ENCODE results near the gene EFCAB12.

- no peak for TF ChIP-seq CTCF (IDR thresholded peaks at IDR 0.05; ENCODE audit: insufficient read depth, low read depth, low read length)
- no peak for TF ChIP-seq EZH2 (IDR thresholded peaks at IDR 0.05; ENCODE audit: insufficient read depth, low read length)
Observed at GRCh38 chr3:129413687-129414506, 14.5 kb downstream of the EFCAB12 start.

Measured in astrocyte (in vitro differentiated cells and primary cell).